Measurements from ENCODE around the gene NLRP1.

NLRP1 gene

DNA sequence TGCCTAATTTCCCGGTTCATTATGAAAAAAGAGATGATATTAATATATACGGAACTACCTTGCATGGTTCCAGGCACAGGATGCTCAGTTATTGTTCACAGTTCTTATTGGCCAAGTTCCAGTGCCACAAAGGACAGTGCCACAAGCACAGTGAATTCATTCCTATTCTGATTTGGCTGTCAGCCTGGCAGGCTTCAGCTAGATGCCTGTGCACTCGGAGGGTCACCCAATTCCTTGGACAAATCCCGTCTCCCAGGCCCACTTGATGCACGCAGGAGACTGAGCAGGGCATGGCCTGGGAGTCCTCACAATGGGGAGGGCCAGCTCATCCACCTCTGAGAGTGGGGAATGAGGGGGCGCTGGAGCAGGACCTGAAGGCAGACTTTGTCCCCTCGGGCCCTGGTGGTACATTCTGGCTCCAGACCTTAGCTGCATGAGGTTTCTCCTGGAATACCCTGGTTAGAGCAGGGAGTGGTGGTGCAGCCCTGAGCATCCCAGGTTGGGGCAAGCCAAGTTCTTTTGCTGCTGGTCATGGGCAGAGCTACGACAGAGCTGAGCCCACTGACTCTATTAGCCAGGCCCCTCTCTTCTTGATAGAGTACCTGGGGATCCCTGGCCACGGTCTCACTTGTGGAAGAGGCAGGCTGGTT is 56.6 kb downstream of the NLRP1 start:
- H3K4me1 ChIP-seq = peaks cover 14 to 24% (median 18%) of the 10 kb centered on the region in 10 experiments
- H3K9ac ChIP-seq = peak overlapping the region in 3 of 11 experiments; percentile 9 to 47 (median 23); a peak in 1 of 22 replicates
- H3K27me3 ChIP-seq = no peaks in the 10 kb centered on the region
- no peaks in the 10 kb centered on the region for H3K9me3 ChIP-seq (replicated peaks in 1 of 11)
- H4K20me1 ChIP-seq = peaks cover 0 to 66% (median 4%) of the 10 kb centered on the region in 11 experiments; a peak in 11 of 22 replicates
- no peak overlapping the region for H3K4me3 ChIP-seq
- peaks cover 73 to 100% (median 96%) of the 10 kb centered on the region in 11 experiments for H3K36me3 ChIP-seq
- TF ChIP-seq Cebpa-rat (IDR thresholded peaks at IDR 0.05) = no peak
- peak overlapping the region in 3 of 11 experiments; percentile 10 to 45 (median 29); a peak in 5 of 22 replicates for H3K27ac ChIP-seq
- peak overlapping the region in 7 of 11 experiments; percentile 29 to 44 (median 32); a peak in 6 of 22 replicates for H3K4me2 ChIP-seq

DNA sequence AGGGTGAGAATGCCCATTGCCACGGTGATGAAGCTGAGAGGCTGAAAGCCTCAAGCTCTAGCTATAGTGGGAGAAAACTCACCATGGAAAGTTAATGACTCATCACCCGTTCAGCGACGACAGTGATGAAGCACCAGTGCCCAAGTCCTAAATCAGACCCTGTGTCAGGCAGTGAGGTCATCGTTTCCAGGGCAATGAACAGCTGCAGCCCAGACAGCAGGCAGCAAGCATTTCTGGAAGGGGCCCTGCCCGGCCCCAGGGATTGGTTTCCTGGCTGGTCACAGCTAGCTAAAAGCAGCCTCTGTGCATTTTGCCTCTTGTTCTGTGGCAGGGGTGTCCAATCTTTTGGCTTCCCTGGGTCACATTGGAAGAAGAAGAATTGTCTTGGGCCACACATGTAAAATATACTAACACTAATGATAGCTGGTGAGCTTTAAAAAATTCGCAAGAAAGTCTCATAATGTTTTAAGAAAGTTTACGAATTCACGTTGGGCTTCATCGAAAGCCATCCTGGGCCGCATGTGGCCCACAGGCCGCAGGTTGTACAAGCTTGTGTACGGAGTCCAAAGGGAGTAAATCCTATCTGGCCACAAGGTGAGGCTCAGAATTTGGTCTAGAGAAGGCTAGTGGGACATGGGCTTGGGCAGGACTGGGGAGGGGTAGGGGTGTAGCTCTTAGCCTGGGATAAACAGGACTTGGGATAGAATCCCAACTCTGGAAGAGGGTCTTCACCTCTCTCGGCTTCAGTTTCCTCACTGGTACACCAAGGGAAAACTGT is 57.3 kb downstream of the NLRP1 start:
- H3K36me3 ChIP-seq = peaks cover 67 to 100% (median 96%) of the 10 kb centered on the region in 11 experiments
- H3K9ac ChIP-seq = peak overlapping the region in 5 of 11 experiments; percentile 9 to 47 (median 13); a peak in 4 of 22 replicates
- no peaks in the 10 kb centered on the region for H3K27me3 ChIP-seq
- H3K4me3 ChIP-seq = no peak overlapping the region
- peak overlapping the region in 9 of 11 experiments; percentile 6 to 44 (median 32); a peak in 12 of 22 replicates for H3K4me2 ChIP-seq
- TF ChIP-seq Cebpa-rat (IDR thresholded peaks at IDR 0.05) = no peak
- peaks cover 14 to 24% (median 18%) of the 10 kb centered on the region in 10 experiments for H3K4me1 ChIP-seq
- H3K9me3 ChIP-seq (replicated peaks in 1 of 11) = no peaks in the 10 kb centered on the region
- peaks cover 0 to 70% (median 4%) of the 10 kb centered on the region in 11 experiments; a peak in 11 of 22 replicates for H4K20me1 ChIP-seq
- H3K27ac ChIP-seq = peak overlapping the region in 4 of 11 experiments; percentile 10 to 45 (median 32); a peak in 6 of 22 replicates

DNA sequence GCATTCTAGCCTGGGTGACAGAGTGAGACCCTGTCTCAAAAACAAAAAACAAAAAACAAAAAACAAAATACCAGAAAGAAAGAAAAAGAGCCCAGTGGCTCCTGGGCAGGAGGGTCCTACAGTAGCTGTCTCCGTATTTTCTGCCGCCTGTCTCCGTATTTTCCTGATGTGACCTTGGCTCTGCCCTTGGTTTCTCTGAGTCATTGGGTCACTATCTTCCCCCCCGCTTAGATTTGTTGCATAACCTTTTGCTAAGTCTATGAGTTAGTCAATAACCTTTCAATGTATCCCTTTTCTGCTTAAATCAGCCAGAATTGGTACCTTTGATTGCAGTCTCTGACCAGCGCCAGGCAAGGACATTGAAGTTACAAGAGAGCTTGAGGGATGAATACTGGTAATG is 61.1 kb downstream of the NLRP1 start:
- Histone ChIP-seq H3K9ac (no peak overlapping the region), H3K4me1 (peaks cover 14 to 22% (median 18%) of the 10 kb centered on the region in 10 experiments), H3K9me3 (replicated peaks in 1 of 11) (no peaks in the 10 kb centered on the region), H3K27me3 (no peaks in the 10 kb centered on the region), H3K4me2 (no peak overlapping the region), H4K20me1 (peaks cover 0 to 59% (median 4%) of the 10 kb centered on the region in 11 experiments; a peak in 11 of 22 replicates), H3K36me3 (peaks cover 49 to 97% (median 80%) of the 10 kb centered on the region in 11 experiments), H3K4me3 (no peak overlapping the region), H3K27ac (no peak overlapping the region)
- TF ChIP-seq Cebpa-rat (IDR thresholded peaks at IDR 0.05) = no peak

DNA sequence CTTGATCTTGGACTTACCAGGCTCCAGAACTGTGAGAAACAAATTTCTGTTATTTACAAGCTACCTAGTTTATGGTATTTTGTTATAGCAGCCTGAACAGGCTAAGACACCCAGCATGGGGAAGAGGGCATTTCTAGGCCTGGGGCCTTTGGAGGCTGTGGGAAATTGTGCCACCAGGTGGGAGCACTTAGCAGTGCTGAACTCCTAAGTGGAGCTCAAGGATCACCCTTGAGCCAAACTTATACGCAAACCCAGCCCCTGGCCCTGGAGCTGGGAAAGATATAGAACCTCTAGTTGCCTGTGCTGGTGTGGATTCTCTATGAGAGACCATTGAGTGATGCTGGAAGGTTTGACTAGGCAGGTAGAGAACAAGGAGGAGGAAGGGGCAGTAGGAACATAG is 61.8 kb downstream of the NLRP1 start:
- TF ChIP-seq Cebpa-rat (IDR thresholded peaks at IDR 0.05) = no peak
- Histone ChIP-seq H3K36me3 (peaks cover 42 to 97% (median 80%) of the 10 kb centered on the region in 11 experiments), H3K4me1 (peaks cover 7 to 14% (median 12%) of the 10 kb centered on the region in 10 experiments), H3K27ac (no peak overlapping the region), H3K4me2 (no peak overlapping the region), H4K20me1 (peaks cover 0 to 51% (median 4%) of the 10 kb centered on the region in 11 experiments; a peak in 10 of 22 replicates), H3K27me3 (no peaks in the 10 kb centered on the region), H3K4me3 (no peak overlapping the region), H3K9ac (no peak overlapping the region), H3K9me3 (replicated peaks in 1 of 11) (no peaks in the 10 kb centered on the region)

DNA sequence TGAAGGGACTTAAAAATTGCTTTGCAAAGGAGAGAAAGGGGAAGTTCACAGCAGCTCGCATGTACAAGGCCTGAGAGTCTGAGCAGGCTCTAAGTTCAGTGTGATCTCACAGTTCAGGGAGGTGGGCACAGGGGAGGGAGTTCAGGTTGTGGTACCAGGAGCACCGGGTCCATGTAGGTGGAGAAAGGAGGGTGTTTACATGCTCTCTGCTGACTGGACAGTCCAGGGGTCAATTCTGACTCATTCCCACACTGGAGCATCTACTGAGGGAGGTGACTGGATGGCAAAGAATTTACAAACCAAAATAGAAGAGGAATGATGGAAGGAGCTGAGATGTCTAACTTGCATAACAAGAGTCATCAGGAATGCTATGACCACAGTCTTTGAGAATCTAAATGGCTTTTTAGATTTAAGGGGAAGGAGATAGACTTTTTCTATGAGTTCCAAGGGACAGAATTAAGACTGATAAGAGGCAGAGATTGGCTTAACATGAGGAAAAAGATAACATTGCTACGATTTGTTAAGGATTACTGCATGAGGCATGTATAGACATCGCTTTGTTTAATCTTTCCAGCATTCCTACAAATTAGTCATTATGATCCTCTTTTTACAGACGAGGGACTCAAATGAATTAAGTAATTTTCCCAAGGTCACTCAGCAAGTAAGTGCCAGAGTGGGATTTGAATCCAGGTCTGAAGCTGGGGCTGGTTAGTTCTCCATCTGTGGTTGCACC is 68.1 kb downstream of the NLRP1 start:
- H3K27me3 ChIP-seq = no peaks in the 10 kb centered on the region
- peaks cover 31 to 94% (median 74%) of the 10 kb centered on the region in 11 experiments for H3K36me3 ChIP-seq
- no peak overlapping the region for H3K4me2 ChIP-seq
- H3K4me3 ChIP-seq = no peak overlapping the region
- H3K9ac ChIP-seq = no peak overlapping the region
- no peak for TF ChIP-seq Cebpa-rat (IDR thresholded peaks at IDR 0.05)
- H3K27ac ChIP-seq = no peak overlapping the region
- H4K20me1 ChIP-seq = peaks cover 0 to 20% (median 0%) of the 10 kb centered on the region in 11 experiments; a peak in 3 of 22 replicates
- peaks cover 6 to 44% (median 25%) of the 10 kb centered on the region in 10 experiments; a peak in 16 of 20 replicates for H3K4me1 ChIP-seq
- peaks cover 0 to 13% (median 0%) of the 10 kb centered on the region in 11 experiments; a peak in 8 of 22 replicates for H3K9me3 ChIP-seq (replicated peaks in 1 of 11)

DNA sequence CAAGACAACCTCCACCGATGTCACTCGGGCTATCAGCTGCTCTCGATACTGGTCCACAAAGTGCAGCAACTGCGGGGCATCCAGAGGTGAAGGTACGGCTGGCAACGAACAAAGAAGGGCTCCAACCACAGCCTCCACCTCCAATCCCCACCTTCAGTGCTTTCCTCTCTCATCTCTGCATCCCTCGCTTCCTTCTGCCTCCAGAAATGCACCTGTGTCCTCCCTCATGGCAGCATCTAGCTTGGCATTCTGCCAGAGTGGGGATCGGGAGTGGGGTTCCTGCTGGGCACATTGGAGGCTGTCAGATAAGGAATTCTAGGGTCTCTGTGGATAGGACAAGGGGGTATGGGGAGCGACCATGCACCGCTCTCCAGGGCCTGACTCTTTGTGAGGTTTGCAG is 69.3 kb downstream of the NLRP1 start:
- H3K4me3 ChIP-seq = no peak overlapping the region
- no peaks in the 10 kb centered on the region for H3K27me3 ChIP-seq
- peaks cover 30 to 94% (median 68%) of the 10 kb centered on the region in 11 experiments for H3K36me3 ChIP-seq
- H3K9ac ChIP-seq = no peak overlapping the region
- H4K20me1 ChIP-seq = peaks cover 0 to 20% (median 0%) of the 10 kb centered on the region in 11 experiments; a peak in 3 of 22 replicates
- no peak overlapping the region for H3K27ac ChIP-seq
- peaks cover 0 to 13% (median 0%) of the 10 kb centered on the region in 11 experiments; a peak in 8 of 22 replicates for H3K9me3 ChIP-seq (replicated peaks in 1 of 11)
- H3K4me1 ChIP-seq = peaks cover 6 to 44% (median 25%) of the 10 kb centered on the region in 10 experiments; a peak in 16 of 20 replicates
- H3K4me2 ChIP-seq = peak overlapping the region in 3 of 11 experiments; percentile 45 to 60 (median 50); a peak in 3 of 22 replicates
- no peak for TF ChIP-seq Cebpa-rat (IDR thresholded peaks at IDR 0.05)

DNA sequence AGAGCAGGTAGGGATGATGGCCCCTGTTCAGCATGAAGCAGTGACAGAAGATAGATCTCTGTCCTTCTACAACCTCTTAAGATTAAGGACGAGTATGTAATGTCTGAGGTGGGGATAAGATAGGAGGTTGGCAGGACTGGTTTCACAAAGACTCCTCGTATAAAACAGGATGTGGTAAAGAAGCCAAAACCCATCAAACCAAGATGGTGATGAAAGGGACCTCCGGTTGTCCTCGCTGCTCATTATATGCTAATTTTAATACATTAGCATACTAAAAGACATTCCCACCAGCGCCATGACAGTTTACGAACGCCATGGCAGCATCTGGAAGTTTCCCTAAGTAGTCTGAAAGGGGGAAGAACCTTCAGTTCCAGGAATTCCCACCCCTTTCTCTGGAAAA is 70.7 kb downstream of the NLRP1 start:
- Histone ChIP-seq H3K36me3 (peaks cover 30 to 96% (median 78%) of the 10 kb centered on the region in 11 experiments), H4K20me1 (peaks cover 0 to 28% (median 0%) of the 10 kb centered on the region in 11 experiments; a peak in 4 of 22 replicates), H3K4me2 (peak overlapping the region in 10 of 11 experiments; percentile 24 to 62 (median 48); a peak in 18 of 22 replicates), H3K27me3 (no peaks in the 10 kb centered on the region), H3K27ac (peak overlapping the region in 3 of 11 experiments; percentile 6 to 38 (median 8); a peak in 3 of 22 replicates), H3K4me3 (no peak overlapping the region), H3K9me3 (replicated peaks in 1 of 11) (peaks cover 0 to 13% (median 0%) of the 10 kb centered on the region in 11 experiments; a peak in 8 of 22 replicates), H3K9ac (no peak overlapping the region), H3K4me1 (peaks cover 6 to 44% (median 25%) of the 10 kb centered on the region in 10 experiments; a peak in 16 of 20 replicates)
- no peak for TF ChIP-seq Cebpa-rat (IDR thresholded peaks at IDR 0.05)
